Heart left ventricle (tissue), 16 donors: ENCODE data around the gene C9orf43. TPM values are rescaled to one million over a fixed set of nuclear protein-coding genes. Genes with fewer than 3 reads are reported as not detected.

ENCODE experiments used
- ATAC-seq, 4 donors: fragments of 200-7000 bp; cut with Tn5 transposase; one replicate each; pipeline ENCODE4 v1.9.1; 2020 to 2022; ENCODE audit warnings: moderate library complexity in 4 of 4, mild to moderate bottlenecking in 3 of 4, moderate number of reproducible peaks in 1 of 4
- DNase-seq, 5 donors: peaks; one replicate each; pipeline ENCODE4 v3.0.0-alpha.2; 2020
- H3K27ac ChIP-seq, 12 donors: fragments of 200-600 bp; sonication (generic) in 4 of 12; one replicate each; pipeline versions ENCODE4 v1.5.0 to v1.8.0; 2016 to 2022; ENCODE audit warnings: mild to moderate bottlenecking in 2 of 12
- H3K27me3 ChIP-seq, 9 donors: fragments of 200-600 bp; sonication (generic) in 2 of 9; one replicate each; pipeline versions ENCODE4 v1.5.1 to v1.8.0; 2016 to 2022; ENCODE audit warnings: mild to moderate bottlenecking in 3 of 9
- H3K36me3 ChIP-seq, 9 donors: fragments of 200-600 bp; sonication (generic) in 2 of 9; one replicate each; pipeline versions ENCODE4 v1.5.0 to v1.8.0; 2018 to 2022; ENCODE audit warnings: mild to moderate bottlenecking in 2 of 9
- H3K4me1 ChIP-seq, 12 donors: fragments of 200-600 bp; sonication (generic) in 4 of 12; one replicate each; pipeline versions ENCODE4 v1.5.0 to v1.8.0; 2016 to 2022; ENCODE audit warnings: mild to moderate bottlenecking in 3 of 12
- H3K4me3 ChIP-seq, 12 donors: fragments of 200-600 bp; sonication (generic) in 4 of 12; one replicate each; pipeline versions ENCODE4 v1.5.0 to v1.8.0; 2017 to 2022; ENCODE audit warnings: mild to moderate bottlenecking in 9 of 12, moderate library complexity in 4 of 12
- H3K9me3 ChIP-seq, 12 donors: fragments of 200-600 bp; sonication (generic) in 4 of 12; one replicate each; pipeline versions ENCODE4 v1.5.0 to v1.8.0; 2016 to 2022; ENCODE audit warnings: mild to moderate bottlenecking in 1 of 12
- POLR2A ChIP-seq, 2 donors: fragments of 450-650 bp; IDR thresholded peaks; one replicate each; pipeline ENCODE4 v1.6.1; 2017; ENCODE audit warnings: antibody characterized with exemption in 2 of 2, mild to moderate bottlenecking in 2 of 2, moderate library complexity in 2 of 2
- WGBS, 4 donors: extraction: QIAGEN DNeasy Blood & Tissue Kit in 2 of 4; methylation state at CpG; one replicate each; pipeline versions ENCODE4 v1.1.5 to v1.1.7; 2013 to 2018; 5-methylcytosine and 5-hydroxymethylcytosine counted together
- intact Hi-C, 10 donors: fragments of 100-400 bp; cut with DNase I; formaldehyde crosslinking; loops; one replicate each; pipeline versions ENCODE4 v1.11.1 to v1.14.2; 2022
- polyA plus RNA-seq, 2 donors: library from polyadenylated mRNA; stranded (reverse); fragments of 200-250 nt; gene quantifications; one replicate each; pipeline ENCODE4 v1.2.3, GENCODE V29; 2013
- total RNA-seq, 9 donors: library from RNA; depleted of rRNA in 2 of 9; stranded (reverse); fragments of >200 nt in 2 of 9; fragmentation: NEBNext Ultra II Directional in 3 of 9; extraction: Animal tissue kit (Norgen Biotek cat#: 25700) in 3 of 9; gene quantifications; one replicate each; pipeline versions ENCODE4 v1.1.0 to v1.2.4, GENCODE V29; 2016 to 2023
- TF ChIP-seq, protein P1 (sequence below), 12 donors: fragments of 200-600 bp; sonication (generic) in 4 of 12; IDR thresholded peaks; one replicate each; pipeline versions ENCODE4 v1.5.0 to v1.8.0; 2018 to 2022; ENCODE audit warnings: antibody characterized with exemption in 12 of 12, mild to moderate bottlenecking in 5 of 12
- donor health status: ischemic (EF 13 %, LVEDD 7.1; RV severe dilation, severe dysfunction).
- donor health status: healthy with polysubstance abuse.
- donor health status: DM: no; HTN: yes; CAD: no.
- donor health status: DM: no; HTN: no; CAD: no.
- donor health status: ischemic (EF 25% LVEDD 6.9; RV normal size, moderate dysfunction).
- donor health status: ischemic (EF 25% LVEDD 5.7; RV mildly dilated, moderate dysfunction).
- donor health status: healthy.
- donor health status: DM: yes; HTN: yes; CAD: no.
- donor health status: ischemic (EF 35%, LVEDD 5.7; RV mildly dilated, moderate dysfunction).
- donor health status: nonischemic (EF 11% LVEDD 7.7; RV severe dilation, severe dysfunction).
- donor health status: DM: yes; HTN: yes; CAD: no.
- donor health status: PGD.
- donor health status: ischemic (EF 29% LVEDD 5.4; RV normal size, mild dysfunction).
- donor health status: nonischemic (EF 23%, LVEDD 6.1; RV moderate dilation, normal function).

Gene C9orf43
- total and polyA plus RNA-seq, 11 donors = 0.14 to 0.93 (median 0.25) TPM; not detected in 5

DNA sequence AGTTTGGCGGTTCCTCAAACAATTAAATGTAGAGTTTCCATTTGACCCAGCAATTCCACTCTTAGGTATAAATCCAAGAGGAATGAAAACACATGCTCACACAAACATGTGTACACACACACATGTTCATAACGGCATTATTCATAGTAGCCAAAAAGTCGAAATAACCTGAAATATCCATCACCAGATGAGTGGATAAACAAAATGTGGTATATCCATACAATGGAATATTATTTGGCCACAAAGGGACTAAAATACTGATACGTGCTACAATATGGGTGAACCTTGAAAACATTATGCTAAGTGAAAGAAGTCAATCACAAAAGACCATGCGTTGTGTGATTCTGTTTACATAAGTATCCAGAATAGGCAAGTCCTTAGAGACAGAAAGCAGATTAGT is 61.7 kb downstream of the C9orf43 start:
- intact Hi-C loops = no loop called here
- WGBS, 4 donors = 95 to 98% (median 96%) methylated on average over 5 of the region's 5 CpGs

DNA sequence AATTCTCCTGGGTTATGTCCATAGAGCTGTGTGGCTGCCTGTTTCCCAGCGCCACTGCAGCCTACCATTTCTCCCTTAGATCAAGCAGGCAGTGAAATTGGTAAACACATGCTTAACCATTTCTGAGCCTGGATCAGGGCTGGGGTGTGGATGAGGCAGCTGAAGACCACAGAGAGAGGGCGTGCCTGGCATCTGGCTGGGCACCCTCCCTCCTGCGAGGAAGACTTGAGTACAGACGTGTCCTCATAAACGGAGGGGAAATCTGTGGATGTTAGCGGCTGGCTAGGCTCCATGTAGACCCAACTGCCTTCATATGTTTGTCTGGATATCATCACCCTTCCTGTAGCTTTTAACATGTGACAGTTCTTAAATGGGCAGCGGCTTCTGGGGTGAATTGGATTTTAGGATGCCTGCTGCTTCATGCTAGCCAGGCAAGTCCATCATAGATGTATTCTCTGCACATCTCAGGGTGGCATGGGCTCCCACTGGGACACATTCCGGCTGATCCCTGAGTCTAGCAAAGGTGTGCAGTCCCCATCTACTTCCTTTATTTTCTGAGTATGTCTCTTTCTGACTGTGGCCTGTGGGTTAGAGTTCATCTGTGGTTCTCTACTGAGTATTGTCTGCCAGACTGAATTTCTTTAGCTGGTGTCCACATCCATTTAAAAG is 63.9 kb downstream of the C9orf43 start:
- Histone ChIP-seq H3K9me3 (no peaks in the 10 kb centered on the region), H3K27ac (peak overlapping the region in 5 of 12 donors; percentile 14 to 48 (median 32))

More for the DNA sequence above, 61.7 kb downstream of the C9orf43 start:
- Histone ChIP-seq H3K9me3 (no peaks in the 10 kb centered on the region), H3K4me3 (no peak overlapping the region), H3K27ac (no peak overlapping the region), H3K36me3 (no peaks in the 10 kb centered on the region), H3K4me1 (peaks cover 0 to 40% (median 5%) of the 10 kb centered on the region in 12 donors), H3K27me3 (no peaks in the 10 kb centered on the region)
- TF ChIP-seq, protein P1, sequence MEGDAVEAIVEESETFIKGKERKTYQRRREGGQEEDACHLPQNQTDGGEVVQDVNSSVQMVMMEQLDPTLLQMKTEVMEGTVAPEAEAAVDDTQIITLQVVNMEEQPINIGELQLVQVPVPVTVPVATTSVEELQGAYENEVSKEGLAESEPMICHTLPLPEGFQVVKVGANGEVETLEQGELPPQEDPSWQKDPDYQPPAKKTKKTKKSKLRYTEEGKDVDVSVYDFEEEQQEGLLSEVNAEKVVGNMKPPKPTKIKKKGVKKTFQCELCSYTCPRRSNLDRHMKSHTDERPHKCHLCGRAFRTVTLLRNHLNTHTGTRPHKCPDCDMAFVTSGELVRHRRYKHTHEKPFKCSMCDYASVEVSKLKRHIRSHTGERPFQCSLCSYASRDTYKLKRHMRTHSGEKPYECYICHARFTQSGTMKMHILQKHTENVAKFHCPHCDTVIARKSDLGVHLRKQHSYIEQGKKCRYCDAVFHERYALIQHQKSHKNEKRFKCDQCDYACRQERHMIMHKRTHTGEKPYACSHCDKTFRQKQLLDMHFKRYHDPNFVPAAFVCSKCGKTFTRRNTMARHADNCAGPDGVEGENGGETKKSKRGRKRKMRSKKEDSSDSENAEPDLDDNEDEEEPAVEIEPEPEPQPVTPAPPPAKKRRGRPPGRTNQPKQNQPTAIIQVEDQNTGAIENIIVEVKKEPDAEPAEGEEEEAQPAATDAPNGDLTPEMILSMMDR (IDR thresholded peaks at IDR 0.05) = no peak
- TF ChIP-seq POLR2A (IDR thresholded peaks at IDR 0.05) = no peak
- ATAC-seq (no peak), DNase-seq (no peak)

DNA sequence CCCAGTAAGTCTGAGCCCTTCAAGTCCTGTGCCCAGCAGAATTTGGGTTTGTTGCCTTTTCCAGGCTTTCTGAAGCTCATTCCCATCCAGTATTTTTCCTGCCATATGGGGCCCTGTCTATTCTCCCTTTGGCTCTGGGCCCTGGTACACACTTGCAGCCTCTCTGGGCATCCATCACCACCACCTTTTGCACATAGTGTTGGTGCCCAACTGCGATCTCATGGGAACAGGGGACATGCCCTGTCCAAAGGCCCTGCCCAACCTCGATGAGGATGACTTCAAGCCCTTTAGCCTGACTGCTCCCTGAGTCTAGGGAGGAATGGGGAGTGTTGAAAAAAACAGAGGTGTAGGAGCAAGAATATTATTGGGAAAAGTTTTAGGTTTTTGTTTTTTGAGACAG is 64.5 kb downstream of the C9orf43 start:
- Histone ChIP-seq H3K27ac (peak overlapping the region in 2 of 12 donors; percentile 32 to 48), H3K9me3 (no peaks in the 10 kb centered on the region), H3K4me1 (peaks cover 0 to 51% (median 8%) of the 10 kb centered on the region in 12 donors), H3K4me3 (no peak overlapping the region), H3K36me3 (no peaks in the 10 kb centered on the region), H3K27me3 (no peaks in the 10 kb centered on the region)
- DNase-seq (no peak), ATAC-seq (peak in 2 of 4 donors; percentile 31)
- intact Hi-C loops = no loop called here
- TF ChIP-seq, protein P1 (IDR thresholded peaks at IDR 0.05) = no peak
- TF ChIP-seq POLR2A (IDR thresholded peaks at IDR 0.05) = no peak
- WGBS, 4 donors = 50 to 70% (median 62%) methylated on average over 2 of the region's 2 CpGs

More for the DNA sequence above, 63.9 kb downstream of the C9orf43 start:
- no peaks in the 10 kb centered on the region for H3K36me3 ChIP-seq
- DNase-seq (no peak), ATAC-seq (peak in 1 of 4 donors; percentile 23)
- H3K4me3 ChIP-seq = no peak overlapping the region
- 55 to 66% (median 62%) methylated on average over 7 to 8 of the region's 8 CpGs for WGBS, 4 donors
- TF ChIP-seq, protein P1 (IDR thresholded peaks at IDR 0.05) = no peak
- no peak for TF ChIP-seq POLR2A (IDR thresholded peaks at IDR 0.05)
- no peaks in the 10 kb centered on the region for H3K27me3 ChIP-seq
- intact Hi-C loops = no loop called here
- peaks cover 0 to 49% (median 8%) of the 10 kb centered on the region in 12 donors for H3K4me1 ChIP-seq

DNA sequence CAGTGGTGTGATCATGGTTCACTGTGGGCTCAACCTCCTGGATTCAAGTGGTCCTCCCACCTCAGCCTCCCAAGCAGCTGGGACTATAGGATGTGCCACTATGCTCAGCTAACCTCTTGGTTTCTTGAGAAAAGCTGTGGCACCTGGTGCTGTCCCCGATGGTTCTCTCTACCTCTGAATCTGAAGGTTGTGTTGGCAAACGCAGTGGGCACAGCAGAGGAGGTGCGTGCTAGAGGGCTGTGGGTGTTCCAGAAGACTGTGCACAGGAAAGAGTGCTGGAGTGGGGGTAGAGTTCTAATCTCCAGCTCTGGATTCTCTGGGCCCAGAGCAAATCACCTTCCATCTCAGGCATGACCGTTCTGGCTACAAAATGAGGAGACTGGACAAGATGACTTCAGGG is 65.4 kb downstream of the C9orf43 start:
- no peaks in the 10 kb centered on the region for H3K27me3 ChIP-seq
- WGBS, 4 donors = 96 to 98% (median 96%) methylated on average over 4 of the region's 4 CpGs
- ATAC-seq = no peak
- no peak overlapping the region for H3K4me3 ChIP-seq
- no peak for TF ChIP-seq POLR2A (IDR thresholded peaks at IDR 0.05)
- TF ChIP-seq, protein P1 (IDR thresholded peaks at IDR 0.05) = no peak
- H3K9me3 ChIP-seq = no peaks in the 10 kb centered on the region
- H3K4me1 ChIP-seq = peaks cover 0 to 51% (median 8%) of the 10 kb centered on the region in 12 donors
- no peak for DNase-seq
- intact Hi-C loops = no loop called here
- no peaks in the 10 kb centered on the region for H3K36me3 ChIP-seq
- no peak overlapping the region for H3K27ac ChIP-seq
